ENCODE results near the gene SAA4.
"Not testable (repeated sequence)": the region's sequence is repeated elsewhere in the genome, so short reads cannot be mapped to it uniquely, and the experiment has no call there.

SAA4 gene

GRCh38 chr11:18203723-18204122 is 32.9 kb downstream of the SAA4 start:
- peaks cover 73% of the 10 kb centered on the region for H3K27me3 Mint-ChIP-seq
- H3K9me3 Mint-ChIP-seq, result no peaks in the 10 kb centered on the region
- no peak overlapping the region for H3K27ac Mint-ChIP-seq (ENCODE audit: low read depth)
- no peak overlapping the region for H3K4me3 Mint-ChIP-seq
- no peaks in the 10 kb centered on the region for H3K36me3 Mint-ChIP-seq (ENCODE audit: insufficient read depth)
- H3K4me1 Mint-ChIP-seq, result no peaks in the 10 kb centered on the region
- ATAC-seq (replicated peaks; ENCODE audit: extremely low read depth, poor library complexity, severe bottlenecking) (no peak), DNase-seq (ENCODE audit: low spot score in 2 of 2) (no peak)

- not testable (repeated sequence) for H3K4me3 Mint-ChIP-seq; H3K36me3 Mint-ChIP-seq (ENCODE audit: insufficient read depth); H3K4me1 Mint-ChIP-seq; H3K9me3 Mint-ChIP-seq; DNase-seq (ENCODE audit: low spot score in 2 of 2); H3K27ac Mint-ChIP-seq (ENCODE audit: low read depth); ATAC-seq (replicated peaks; ENCODE audit: extremely low read depth, poor library complexity, severe bottlenecking)
- H3K27me3 Mint-ChIP-seq, result peaks cover 31% of the 10 kb centered on the region
These were observed 38.9 kb downstream of the SAA4 start for GRCh38 chr11:18197738-18198137.

- Mint-ChIP-seq H3K27ac (ENCODE audit: low read depth) (no peak overlapping the region), H3K4me3 (no peak overlapping the region), H3K27me3 (peaks cover 43% of the 10 kb centered on the region), H3K9me3 (no peaks in the 10 kb centered on the region), H3K36me3 (ENCODE audit: insufficient read depth) (no peaks in the 10 kb centered on the region), H3K4me1 (no peaks in the 10 kb centered on the region)
- DNase-seq (ENCODE audit: low spot score in 2 of 2), result no peak
- no peak for ATAC-seq (replicated peaks; ENCODE audit: extremely low read depth, poor library complexity, severe bottlenecking)
These were observed 40.1 kb downstream of the SAA4 start for GRCh38 chr11:18196532-18196931.

GRCh38 chr11:18193010-18193409 is 43.6 kb downstream of the SAA4 start:
- H3K27ac Mint-ChIP-seq (ENCODE audit: low read depth), result no peak overlapping the region
- ATAC-seq (replicated peaks; ENCODE audit: extremely low read depth, poor library complexity, severe bottlenecking), result peak; percentile 28
- H3K36me3 Mint-ChIP-seq (ENCODE audit: insufficient read depth), result no peaks in the 10 kb centered on the region
- H3K4me1 Mint-ChIP-seq, result no peaks in the 10 kb centered on the region
- no peak for DNase-seq (ENCODE audit: low spot score in 2 of 2)
- H3K4me3 Mint-ChIP-seq, result no peak overlapping the region
- H3K9me3 Mint-ChIP-seq, result no peaks in the 10 kb centered on the region
- peaks cover 23% of the 10 kb centered on the region for H3K27me3 Mint-ChIP-seq

GRCh38 chr11:18191376-18191775 is 45.2 kb downstream of the SAA4 start:
- Mint-ChIP-seq H3K27me3 (peaks cover 38% of the 10 kb centered on the region), H3K4me3 (no peak overlapping the region), H3K9me3 (no peaks in the 10 kb centered on the region), H3K27ac (ENCODE audit: low read depth) (no peak overlapping the region), H3K4me1 (no peaks in the 10 kb centered on the region), H3K36me3 (ENCODE audit: insufficient read depth) (no peaks in the 10 kb centered on the region)
- no peak for ATAC-seq (replicated peaks; ENCODE audit: extremely low read depth, poor library complexity, severe bottlenecking)
- no peak for DNase-seq (ENCODE audit: low spot score in 2 of 2)

GRCh38 chr11:18189476-18190245 is 46.9 kb downstream of the SAA4 start:
- not testable (repeated sequence) for H3K36me3 Mint-ChIP-seq (ENCODE audit: insufficient read depth)

GRCh38 chr11:18188796-18189195 is 47.8 kb downstream of the SAA4 start:
- DNase-seq (ENCODE audit: low spot score in 2 of 2) (no peak), ATAC-seq (replicated peaks; ENCODE audit: extremely low read depth, poor library complexity, severe bottlenecking) (no peak)
- Mint-ChIP-seq H3K27ac (ENCODE audit: low read depth) (no peak overlapping the region), H3K4me3 (no peak overlapping the region), H3K4me1 (no peaks in the 10 kb centered on the region), H3K36me3 (ENCODE audit: insufficient read depth) (no peaks in the 10 kb centered on the region), H3K27me3 (peaks cover 59% of the 10 kb centered on the region), H3K9me3 (no peaks in the 10 kb centered on the region)

More at GRCh38 chr11:18189476-18190245, 46.9 kb downstream of the SAA4 start:
- not testable (repeated sequence) for H3K27ac Mint-ChIP-seq (ENCODE audit: low read depth); H3K4me3 Mint-ChIP-seq; H3K4me1 Mint-ChIP-seq; ATAC-seq (replicated peaks; ENCODE audit: extremely low read depth, poor library complexity, severe bottlenecking); DNase-seq (ENCODE audit: low spot score in 2 of 2); H3K9me3 Mint-ChIP-seq
- peaks cover 55% of the 10 kb centered on the region for H3K27me3 Mint-ChIP-seq

All from central memory CD8-positive, alpha-beta T cell (primary cell).